GM18951 (cell line): ENCODE measurements around the gene AUTS2.

Source experiments
- POLR2A ChIP-seq: IDR thresholded peaks from 4 replicates; pipeline ENCODE4 v1.6.1; 2011; ENCODE audit warnings: mild to moderate bottlenecking; ENCODE audit not compliant: insufficient read length, insufficient read depth; ENCODE audit errors: extremely low read depth
- in situ Hi-C: fragments of 300-500 bp; cut with MboI; formaldehyde crosslinking; loops from one replicate; pipeline ENCODE4 v1.12.0; 2022; ENCODE audit warnings: low sequenced_read_pairs, mixed read lengths, inconsistent platforms; ENCODE audit not compliant: unreplicated experiment

Gene AUTS2

GRCh38 chr7:70660819-70661191 is 1062.5 kb downstream of the AUTS2 start:
- in situ Hi-C loops, result no loop called here
- TF ChIP-seq POLR2A, result no peak

DNA sequence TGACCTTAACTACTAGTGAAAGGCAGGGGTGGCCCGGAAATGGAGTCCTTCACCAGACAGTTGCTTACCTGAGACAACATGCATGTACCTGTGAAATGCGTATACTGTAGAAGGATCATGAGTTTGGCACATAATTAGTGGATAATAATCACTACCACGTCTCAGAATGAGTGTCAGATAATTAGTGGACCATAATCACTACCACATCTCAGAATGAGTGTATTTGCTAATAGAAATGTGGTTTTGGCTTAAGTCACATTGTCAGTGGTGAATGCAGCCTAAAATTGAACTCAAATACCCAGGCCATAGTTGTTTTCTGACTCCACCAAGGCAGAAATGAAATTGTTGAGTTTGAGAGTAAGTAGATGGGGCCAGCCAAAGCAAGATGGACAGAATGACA is 1065.4 kb downstream of the AUTS2 start:
- in situ Hi-C loops, result no loop called here
- TF ChIP-seq POLR2A, result no peak

GRCh38 chr7:70665997-70666396 is 1067.7 kb downstream of the AUTS2 start:
- in situ Hi-C loops, result no loop called here
- no peak for TF ChIP-seq POLR2A

DNA sequence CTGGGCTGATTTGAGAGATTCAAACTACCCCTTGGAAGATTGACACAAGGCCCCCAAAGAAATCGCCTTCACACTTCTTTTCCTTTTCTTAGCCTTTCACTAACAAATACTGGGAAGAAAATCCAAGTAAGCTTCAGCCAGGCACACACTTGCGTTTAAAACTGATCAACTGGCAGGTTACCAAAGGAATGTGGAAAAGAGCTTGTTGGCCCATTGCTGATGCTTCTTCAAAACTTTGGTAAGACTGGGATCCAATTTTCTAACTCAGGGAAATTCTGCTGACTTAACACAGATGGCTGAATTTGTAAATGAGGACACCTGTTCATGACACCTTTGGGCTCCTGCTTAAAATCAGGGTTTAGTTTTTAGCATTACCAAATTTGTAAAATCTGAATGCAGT is 1069.1 kb downstream of the AUTS2 start:
- no peak for TF ChIP-seq POLR2A
- in situ Hi-C loops, result no loop called here

DNA sequence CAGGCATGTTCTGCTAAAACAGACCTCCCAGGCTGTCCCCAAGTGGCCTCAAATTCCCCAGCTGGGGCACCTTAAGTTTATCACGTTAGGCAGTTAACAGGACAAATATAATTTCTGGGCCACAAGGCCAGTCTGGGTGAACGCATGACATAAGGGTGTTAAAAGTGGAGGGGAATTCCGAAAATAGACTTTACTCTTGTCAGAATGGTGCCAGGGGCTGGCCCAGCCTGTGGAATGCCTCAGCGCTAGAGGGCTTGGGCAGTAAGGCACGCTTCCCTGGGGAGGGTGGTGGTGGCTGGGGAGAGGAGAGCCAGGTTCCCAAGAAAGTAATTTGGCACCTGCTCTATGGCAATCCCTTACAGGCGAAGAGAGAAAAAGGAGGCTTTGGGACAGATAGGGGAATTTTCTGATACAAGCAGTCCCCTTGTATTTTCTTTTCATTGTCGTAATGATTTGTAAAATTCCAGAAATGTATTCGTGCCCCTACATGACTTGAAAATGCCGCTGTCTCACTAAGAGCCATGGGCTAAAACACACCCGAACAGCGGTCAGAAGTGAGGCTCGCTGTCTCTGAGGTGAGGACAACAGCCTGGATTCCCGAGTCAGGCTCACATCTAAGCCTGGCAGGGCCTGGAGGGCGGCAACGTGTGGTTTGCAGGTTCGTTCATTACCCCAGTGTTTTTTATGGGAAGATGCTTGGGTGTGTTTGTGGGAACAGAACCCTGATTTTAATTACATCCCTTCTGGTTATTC is 1070.5 kb downstream of the AUTS2 start:
- no peak for TF ChIP-seq POLR2A
- in situ Hi-C loops, result no loop called here

- in situ Hi-C loops, result no loop called here
- TF ChIP-seq POLR2A, result no peak
Observed at GRCh38 chr7:70669854-70670253, 1071.6 kb downstream of the AUTS2 start.

DNA sequence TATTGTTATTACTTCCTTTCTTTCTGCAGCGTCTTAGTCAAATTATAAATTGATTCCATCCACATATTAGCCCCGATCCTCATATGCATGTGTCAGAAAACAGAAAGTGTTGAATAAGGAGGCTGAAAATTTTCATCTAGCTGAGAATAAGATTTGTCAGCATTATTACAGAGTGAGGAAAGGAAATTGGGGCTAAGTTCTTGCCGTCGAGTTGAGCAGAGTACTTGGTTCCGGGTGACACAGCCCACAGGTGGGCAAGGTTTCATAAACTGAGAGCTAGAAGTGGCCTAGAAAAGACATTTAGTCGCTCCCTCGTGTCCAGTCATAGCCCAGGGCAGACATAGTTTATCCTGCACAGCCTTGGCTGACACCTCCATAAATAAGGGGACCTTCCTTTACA is 1072.0 kb downstream of the AUTS2 start:
- no peak for TF ChIP-seq POLR2A
- in situ Hi-C loops, result no loop called here

DNA sequence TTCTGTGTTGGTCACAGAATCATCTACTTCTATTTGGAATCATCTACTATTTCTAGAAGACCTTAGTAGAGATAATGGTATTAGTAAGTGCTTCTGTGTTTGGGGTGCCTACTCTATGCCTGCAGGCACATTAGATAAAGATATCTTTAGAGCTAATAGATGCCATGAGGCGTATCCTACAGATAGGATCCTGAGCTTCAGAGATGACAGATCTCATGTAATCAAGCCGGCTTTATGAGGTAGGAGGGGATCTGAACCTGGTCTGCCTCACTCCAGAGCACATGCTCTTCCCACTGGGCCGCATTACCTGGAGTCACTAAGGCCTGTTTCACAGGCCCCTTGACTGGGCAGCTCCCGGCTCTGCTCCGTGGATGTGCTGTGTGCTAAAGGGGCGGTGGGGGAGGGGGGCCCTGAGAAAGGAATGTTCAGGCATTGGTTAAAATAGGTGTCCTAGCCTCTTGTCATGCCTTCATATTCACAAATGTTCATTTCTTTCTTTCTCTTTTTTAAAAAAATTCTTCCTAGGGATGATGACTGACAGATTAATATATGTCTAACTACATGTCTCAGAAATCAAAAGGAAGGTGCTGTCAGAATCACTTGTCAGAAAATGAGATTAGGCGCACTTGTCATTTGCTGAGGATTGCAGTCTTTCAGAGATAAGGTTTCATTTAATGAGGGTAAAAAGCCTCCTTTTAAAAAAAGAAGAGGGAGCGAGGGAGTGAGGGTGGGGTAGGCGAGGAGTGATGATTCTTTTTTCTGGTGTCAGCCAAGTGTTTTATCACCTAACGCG is 1075.7 kb downstream of the AUTS2 start:
- in situ Hi-C loops, result no loop called here
- no peak for TF ChIP-seq POLR2A

GRCh38 chr7:70674571-70675010 is 1076.3 kb downstream of the AUTS2 start:
- no peak for TF ChIP-seq POLR2A
- in situ Hi-C loops, result no loop called here

- in situ Hi-C loops, result no loop called here
Observed at GRCh38 chr7:70676243-70676642, 1078.0 kb downstream of the AUTS2 start.

DNA sequence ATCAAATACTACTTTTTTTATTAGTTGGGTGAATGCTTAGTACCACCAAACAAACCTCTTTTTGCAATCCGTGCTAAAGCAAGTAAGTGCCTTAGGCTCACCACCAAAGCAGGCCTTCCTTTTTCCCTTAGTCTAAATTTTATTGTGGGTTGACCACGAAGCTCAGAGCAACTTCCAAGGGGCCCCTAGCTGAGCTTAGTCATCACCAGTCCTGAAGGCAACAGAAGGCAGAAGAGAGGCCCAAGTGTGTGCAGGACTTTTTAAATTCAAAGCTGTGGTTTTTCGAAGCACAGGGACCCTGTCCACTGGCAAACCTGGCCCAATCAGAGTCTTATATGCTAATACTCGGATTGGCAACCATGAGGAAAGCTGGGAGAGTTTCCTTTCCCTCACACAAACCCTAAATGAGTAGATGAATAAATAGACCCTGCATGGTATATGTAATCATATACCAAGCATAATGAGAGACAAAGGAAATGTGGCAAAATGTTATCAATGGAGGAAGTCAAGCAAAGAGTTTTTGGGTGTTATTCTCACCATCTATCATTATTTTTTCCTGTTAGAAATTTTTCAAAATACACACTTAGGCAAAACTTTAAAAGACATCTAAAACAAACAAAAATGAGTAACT is 1080.5 kb downstream of the AUTS2 start:
- TF ChIP-seq POLR2A, result no peak
- in situ Hi-C loops, result no loop called here

More at GRCh38 chr7:70676243-70676642, 1078.0 kb downstream of the AUTS2 start:
- TF ChIP-seq POLR2A, result no peak

- in situ Hi-C loops, result no loop called here
- TF ChIP-seq POLR2A, result no peak
Observed at GRCh38 chr7:70679661-70680060, 1081.4 kb downstream of the AUTS2 start.

- in situ Hi-C loops, result no loop called here
- TF ChIP-seq POLR2A, result no peak
Observed at GRCh38 chr7:70680306-70680705, 1082.0 kb downstream of the AUTS2 start.

DNA sequence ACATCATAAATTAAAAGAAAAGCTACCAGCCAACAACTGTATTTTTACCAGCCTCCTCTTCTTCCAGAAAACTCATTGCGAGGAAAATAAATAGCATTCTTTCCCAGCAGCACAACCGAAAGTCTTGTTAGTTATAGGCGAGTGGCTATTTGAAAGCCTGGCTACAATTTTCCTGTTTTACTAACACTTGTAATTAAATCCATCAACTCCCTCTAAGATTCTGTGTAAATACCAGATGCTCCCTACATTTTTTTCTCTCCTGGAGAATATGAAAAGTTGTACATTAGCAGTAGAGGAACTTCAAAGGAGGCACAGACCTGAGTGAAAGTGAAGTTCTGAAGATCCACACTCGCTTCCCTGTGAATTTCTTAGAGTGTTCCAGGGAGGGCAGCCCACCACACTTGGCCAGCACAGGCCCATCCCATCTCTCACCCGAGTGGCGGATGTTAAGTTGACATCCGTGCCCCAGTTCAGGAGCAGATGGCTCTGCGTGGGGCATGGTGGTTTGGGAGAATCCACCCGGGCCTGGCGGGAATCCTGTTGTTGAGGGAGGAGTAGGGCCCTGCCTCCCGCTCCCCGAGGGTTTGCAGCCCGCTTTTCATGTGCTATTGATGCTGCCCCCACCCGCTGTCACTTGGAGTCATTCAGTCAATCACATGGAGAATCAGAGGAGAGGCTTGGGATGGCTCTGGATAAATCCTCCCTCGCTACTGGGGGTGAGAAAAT is 1082.6 kb downstream of the AUTS2 start:
- no peak for TF ChIP-seq POLR2A
- in situ Hi-C loops, result no loop called here
